Caco-2 (cell line): Measurements from ENCODE around the gene TMEM238L. TPM values are rescaled to one million over a fixed set of nuclear protein-coding genes. Genes with fewer than 3 reads are reported as not detected.
A peak's percentile ranks its signal among the peaks of the same experiment; 100 is the strongest.

Experiments
- BruUV-seq: library from RNA; stranded (reverse); fragments of 400-500 nt; replicated peaks from 2 replicates; lab custom pipeline; 2021; lab: Mats Ljungman, UMichigan
- CTCF ChIA-PET: fragments of 300-600 bp; sonication (Branson Sonifier 250); formaldehyde crosslinking; loops from one replicate; lab custom pipeline; 2022; ENCODE audit warnings: antibody characterized with exemption; lab: Charles Lee
- POLR2A ChIA-PET: fragments of 300-600 bp; sonication (Branson Sonifier 250); formaldehyde crosslinking; loops from one replicate; lab custom pipeline; 2022; ENCODE audit warnings: antibody characterized with exemption; lab: Charles Lee
- DNase-seq, 2 experiments: peaks; one replicate each; pipeline versions ENCODE4 v3.0.0 to v3.0.0-alpha.2; 2020 to 2022
- H3K27me3 ChIP-seq: replicated peaks from 2 replicates; pipeline ENCODE4 v1.6.0; 2011; ENCODE audit warnings: low read length; ENCODE audit not compliant: control insufficient read depth, insufficient read depth
- H3K36me3 ChIP-seq: 2 replicates; pipeline ENCODE4 v1.5.1; 2011; ENCODE audit warnings: low read length; ENCODE audit not compliant: control insufficient read depth, insufficient read depth
- H3K4me1 ChIP-seq: fragments of 250-450 bp; sonication (Bioruptor Pico); 2 replicates; pipeline ENCODE4 v1.5.1; 2020; ENCODE audit warnings: mild to moderate bottlenecking
- H3K4me3 ChIP-seq: 2 replicates; pipeline ENCODE4 v1.5.1; 2011; ENCODE audit warnings: low read depth, mild to moderate bottlenecking, control low read depth, low read length
- H3K9me3 ChIP-seq: fragments of 250-450 bp; sonication (Bioruptor Pico); 2 replicates; pipeline ENCODE4 v1.5.1; 2020; ENCODE audit warnings: mild to moderate bottlenecking, moderate library complexity
- H3K27ac Mint-ChIP-seq: one replicate; pipeline ENCODE4 v1.8.0; 2022; ENCODE audit warnings: mixed read lengths; ENCODE audit not compliant: unreplicated experiment
- H3K27me3 Mint-ChIP-seq: one replicate; pipeline ENCODE4 v1.8.0; 2022; ENCODE audit warnings: mixed read lengths; ENCODE audit not compliant: insufficient read depth, unreplicated experiment
- H3K36me3 Mint-ChIP-seq: one replicate; pipeline ENCODE4 v1.8.0; 2022; ENCODE audit warnings: mild to moderate bottlenecking, mixed read lengths; ENCODE audit not compliant: insufficient read depth, unreplicated experiment
- H3K4me1 Mint-ChIP-seq: one replicate; pipeline ENCODE4 v1.8.0; 2022; ENCODE audit warnings: low read depth, mixed read lengths; ENCODE audit not compliant: unreplicated experiment
- H3K4me3 Mint-ChIP-seq: one replicate; pipeline ENCODE4 v1.8.0; 2022; ENCODE audit warnings: mild to moderate bottlenecking, moderate library complexity, mixed read lengths; ENCODE audit not compliant: unreplicated experiment
- H3K9me3 Mint-ChIP-seq: one replicate; pipeline ENCODE4 v1.8.0; 2022; ENCODE audit warnings: mixed read lengths; ENCODE audit not compliant: unreplicated experiment
- intact Hi-C: fragments of 100-400 bp; cut with micrococcal nuclease; formaldehyde crosslinking; loops from one replicate; pipeline ENCODE4 v1.10.0; 2022; ENCODE audit not compliant: unreplicated experiment
- total RNA-seq: library from RNA; stranded (reverse); gene quantifications from 2 replicates; pipeline ENCODE4 v1.2.3, GENCODE V29; 2022
- TF ChIP-seq, protein P1 (sequence below), 2 experiments: fragments of 200-600 bp in 1 of 2; IDR thresholded peaks; 1 replicate in 1 of 2; 2 replicates in 1 of 2; pipeline versions ENCODE4 v1.5.1 to v1.8.0; 2011 to 2022; ENCODE audit warnings: antibody characterized with exemption in 1 of 2, control low read depth in 1 of 2, inconsistent platforms in 1 of 2, low read depth in 1 of 2, low read length in 1 of 2, mild to moderate bottlenecking in 1 of 2, moderate library complexity in 1 of 2; ENCODE audit not compliant: insufficient read depth in 1 of 2, severe bottlenecking in 1 of 2, unreplicated experiment in 1 of 2

Gene TMEM238L
- total RNA-seq, 1 experiment from 2014 or later, result not detected

DNA sequence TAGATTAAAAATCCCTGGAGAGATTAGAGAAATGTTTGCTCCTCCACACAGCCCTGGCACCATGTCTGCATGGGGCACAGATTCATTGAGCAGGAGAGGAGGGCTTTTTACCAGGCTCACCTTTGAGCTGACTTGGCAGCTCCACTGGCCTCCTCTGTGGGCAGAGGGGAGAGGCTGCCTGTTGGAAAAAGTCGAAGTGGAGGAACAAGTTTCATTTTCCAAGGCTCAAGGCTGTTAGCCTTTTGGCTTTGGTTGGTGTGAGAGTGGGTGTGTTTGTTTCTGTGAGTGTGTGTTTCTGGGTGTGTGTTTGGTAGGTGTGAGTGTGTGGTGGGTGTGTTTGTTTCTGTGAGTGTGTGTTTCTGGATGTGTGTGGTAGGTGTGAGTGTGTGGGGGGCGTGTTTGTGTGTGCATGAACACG, 5.6 kb downstream of the TMEM238L start:
- intact Hi-C loops, result loop anchor here (5.0 kb wide), 2 partner anchors 41 to 61 kb away; no protein-coding TSS in a partner anchor
- no peak overlapping the region for H3K4me3 ChIP-seq
- POLR2A ChIA-PET, result no interaction called here
- Mint-ChIP-seq H3K9me3 (no peaks in the 10 kb centered on the region), H3K4me3 (no peak overlapping the region), H3K27ac (no peak overlapping the region), H3K4me1 (peaks cover 6% of the 10 kb centered on the region), H3K27me3 (no peaks in the 10 kb centered on the region), H3K36me3 (no peaks in the 10 kb centered on the region)
- H3K36me3 ChIP-seq, result no peaks in the 10 kb centered on the region
- no peaks in the 10 kb centered on the region for H3K27me3 ChIP-seq
- no peak for DNase-seq
- peaks cover 11% of the 10 kb centered on the region for H3K4me1 ChIP-seq
- BruUV-seq, result no TSS peak
- TF ChIP-seq, protein P1, sequence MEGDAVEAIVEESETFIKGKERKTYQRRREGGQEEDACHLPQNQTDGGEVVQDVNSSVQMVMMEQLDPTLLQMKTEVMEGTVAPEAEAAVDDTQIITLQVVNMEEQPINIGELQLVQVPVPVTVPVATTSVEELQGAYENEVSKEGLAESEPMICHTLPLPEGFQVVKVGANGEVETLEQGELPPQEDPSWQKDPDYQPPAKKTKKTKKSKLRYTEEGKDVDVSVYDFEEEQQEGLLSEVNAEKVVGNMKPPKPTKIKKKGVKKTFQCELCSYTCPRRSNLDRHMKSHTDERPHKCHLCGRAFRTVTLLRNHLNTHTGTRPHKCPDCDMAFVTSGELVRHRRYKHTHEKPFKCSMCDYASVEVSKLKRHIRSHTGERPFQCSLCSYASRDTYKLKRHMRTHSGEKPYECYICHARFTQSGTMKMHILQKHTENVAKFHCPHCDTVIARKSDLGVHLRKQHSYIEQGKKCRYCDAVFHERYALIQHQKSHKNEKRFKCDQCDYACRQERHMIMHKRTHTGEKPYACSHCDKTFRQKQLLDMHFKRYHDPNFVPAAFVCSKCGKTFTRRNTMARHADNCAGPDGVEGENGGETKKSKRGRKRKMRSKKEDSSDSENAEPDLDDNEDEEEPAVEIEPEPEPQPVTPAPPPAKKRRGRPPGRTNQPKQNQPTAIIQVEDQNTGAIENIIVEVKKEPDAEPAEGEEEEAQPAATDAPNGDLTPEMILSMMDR (IDR thresholded peaks at IDR 0.05; ENCODE audit: insufficient read depth in 1 of 2, low read depth in 1 of 2, low read length in 1 of 2, severe bottlenecking in 1 of 2, unreplicated experiment in 1 of 2), result no peak
- CTCF ChIA-PET, result no interaction called here
- no peaks in the 10 kb centered on the region for H3K9me3 ChIP-seq

DNA sequence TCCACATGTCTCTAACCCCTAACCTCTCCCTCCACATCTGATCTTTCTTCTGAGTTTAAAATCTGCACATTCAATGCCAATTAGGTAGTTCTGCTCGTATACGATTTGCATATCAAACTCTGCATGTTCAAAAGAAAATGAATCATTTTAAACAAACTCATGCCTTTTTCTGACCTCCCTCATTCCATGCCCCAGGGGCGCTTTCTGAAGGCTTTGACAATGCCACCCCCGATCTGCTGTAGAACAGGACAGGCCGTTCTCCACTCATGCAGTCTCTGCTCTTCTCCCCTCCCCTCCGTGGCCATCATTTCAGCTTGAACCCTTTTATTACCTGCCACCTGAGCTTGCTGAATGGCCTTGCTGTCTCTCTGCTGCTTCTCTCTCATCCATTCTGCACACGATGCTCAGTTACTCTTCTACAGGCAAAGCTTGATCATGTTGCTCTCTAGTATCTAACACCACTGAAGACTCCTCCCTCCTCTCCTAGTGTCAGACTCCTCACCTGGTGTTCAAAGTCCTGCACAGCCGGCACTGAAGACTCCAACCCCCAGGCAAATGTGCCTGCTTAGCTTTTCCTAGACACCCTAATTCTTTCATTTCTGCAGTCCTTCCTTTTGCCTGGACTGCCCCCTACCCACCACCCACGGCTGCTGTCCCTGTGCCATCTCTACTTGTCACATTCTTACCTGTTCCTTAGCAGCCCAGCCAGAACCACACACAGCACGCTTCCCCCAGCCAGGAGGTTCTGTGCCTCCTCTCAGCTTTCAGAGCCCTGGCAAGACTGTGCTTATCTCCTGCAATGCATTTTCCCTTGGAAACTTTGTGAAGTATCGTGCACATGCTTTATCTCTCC, 6.2 kb downstream of the TMEM238L start:
- intact Hi-C loops, result loop anchor here (5.0 kb wide), 2 partner anchors 40 to 60 kb away; no protein-coding TSS in a partner anchor
- TF ChIP-seq, protein P1 (IDR thresholded peaks at IDR 0.05; ENCODE audit: insufficient read depth in 1 of 2, low read depth in 1 of 2, low read length in 1 of 2, severe bottlenecking in 1 of 2, unreplicated experiment in 1 of 2), result no peak
- POLR2A ChIA-PET, result no interaction called here

DNA sequence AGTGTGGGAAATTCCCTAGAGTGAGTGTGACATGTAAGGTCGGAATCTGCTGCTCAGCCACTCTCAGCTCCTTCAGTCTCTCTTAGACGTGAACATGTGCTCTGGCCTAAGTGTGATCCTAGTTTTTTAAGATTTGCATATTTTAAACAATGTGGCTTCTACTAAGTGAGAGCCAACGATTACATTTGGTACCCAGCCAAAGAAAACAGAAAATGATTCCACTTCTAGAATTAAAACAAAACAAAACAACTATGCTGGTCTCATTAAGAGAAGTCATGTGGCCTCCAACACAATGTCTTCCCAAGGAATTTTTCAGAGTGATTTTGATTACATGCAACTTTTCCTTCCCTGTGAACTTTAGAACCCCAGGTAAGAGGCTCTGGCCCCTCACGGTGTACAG, 10.1 kb downstream of the TMEM238L start:
- no peak overlapping the region for H3K4me3 Mint-ChIP-seq
- peaks cover 9% of the 10 kb centered on the region for H3K4me1 Mint-ChIP-seq
- H3K9me3 Mint-ChIP-seq, result no peaks in the 10 kb centered on the region
- Histone ChIP-seq H3K4me3 (no peak overlapping the region), H3K27me3 (no peaks in the 10 kb centered on the region), H3K36me3 (no peaks in the 10 kb centered on the region), H3K9me3 (no peaks in the 10 kb centered on the region), H3K4me1 (peaks cover 11% of the 10 kb centered on the region)
- no peaks in the 10 kb centered on the region for H3K27me3 Mint-ChIP-seq
- no peaks in the 10 kb centered on the region for H3K36me3 Mint-ChIP-seq
- DNase-seq, result no peak
- ChIA-PET CTCF (no interaction called here), POLR2A (no interaction called here)
- H3K27ac Mint-ChIP-seq, result no peak overlapping the region
- TF ChIP-seq, protein P1 (IDR thresholded peaks at IDR 0.05; ENCODE audit: insufficient read depth in 1 of 2, low read depth in 1 of 2, low read length in 1 of 2, severe bottlenecking in 1 of 2, unreplicated experiment in 1 of 2), result no peak
- intact Hi-C loops, result no loop called here
- no TSS peak for BruUV-seq

More for the DNA sequence above, 6.2 kb downstream of the TMEM238L start:
- peaks cover 6% of the 10 kb centered on the region for H3K4me1 Mint-ChIP-seq
- no peaks in the 10 kb centered on the region for H3K36me3 Mint-ChIP-seq
- BruUV-seq, result no TSS peak
- Histone ChIP-seq H3K4me1 (peaks cover 11% of the 10 kb centered on the region), H3K9me3 (no peaks in the 10 kb centered on the region), H3K27me3 (no peaks in the 10 kb centered on the region), H3K4me3 (no peak overlapping the region), H3K36me3 (no peaks in the 10 kb centered on the region)
- peak; percentile 11 to 36 for DNase-seq
- H3K27ac Mint-ChIP-seq, result no peak overlapping the region
- no peak overlapping the region for H3K4me3 Mint-ChIP-seq
- CTCF ChIA-PET, result no interaction called here
- no peaks in the 10 kb centered on the region for H3K9me3 Mint-ChIP-seq
- no peaks in the 10 kb centered on the region for H3K27me3 Mint-ChIP-seq
